IMR-90 (cell line): ENCODE measurements around the gene BTN2A1. TPM values are rescaled to one million over a fixed set of nuclear protein-coding genes. Genes with fewer than 3 reads are reported as not detected.
A peak's percentile ranks its signal among the peaks of the same experiment; 100 is the strongest.

ENCODE experiments used
- ATAC-seq: fragments of 200-7000 bp; cut with Tn5 transposase; 2 replicates; pipeline ENCODE4 v1.9.1; 2020; ENCODE audit warnings: low read depth, mild to moderate bottlenecking, moderate library complexity
- BruUV-seq: library from RNA; stranded (reverse); fragments of 400-500 nt; replicated peaks from 2 replicates; lab custom pipeline; 2021; lab: Mats Ljungman, UMichigan
- CTCF ChIA-PET: fragments of 300-600 bp; formaldehyde crosslinking; extraction: SDS; loops from one replicate; lab custom pipeline; 2021; ENCODE audit warnings: antibody characterized with exemption; lab: Yijun Ruan, JAX
- POLR2A ChIA-PET: fragments of 300-600 bp; sonication (Branson Sonifier 250); formaldehyde crosslinking; loops from one replicate; lab custom pipeline; 2022; ENCODE audit warnings: antibody characterized with exemption; ENCODE audit not compliant: unreplicated experiment; lab: Charles Lee
- DNase-seq: peaks from one replicate; pipeline ENCODE4 v3.0.0; 2013
- H2AFZ ChIP-seq: replicated peaks from 2 replicates; pipeline ENCODE3; 2013; ENCODE audit warnings: low read length, mild to moderate bottlenecking; ENCODE audit not compliant: poor library complexity
- H2AK5ac ChIP-seq: 2 replicates; pipeline ENCODE4 v1.6.1; 2013; ENCODE audit warnings: low read depth, low read length, inconsistent platforms
- H2AK9ac ChIP-seq: replicated peaks from 2 replicates; pipeline ENCODE3; 2013; ENCODE audit warnings: mild to moderate bottlenecking, low read depth, low read length, moderate library complexity; ENCODE audit not compliant: poor library complexity
- H2BK120ac ChIP-seq: 2 replicates; pipeline ENCODE4 v1.6.1; 2013; ENCODE audit warnings: low read depth, low read length, inconsistent platforms
- H2BK15ac ChIP-seq: 3 replicates; pipeline ENCODE4 v1.6.1; 2013; ENCODE audit warnings: low read depth, low read length, inconsistent platforms
- H2BK20ac ChIP-seq: 2 replicates; pipeline ENCODE4 v1.6.1; 2013; ENCODE audit warnings: low read depth, mild to moderate bottlenecking, inconsistent platforms, low read length, moderate library complexity
- H2BK5ac ChIP-seq: 2 replicates; pipeline ENCODE4 v1.6.1; 2013; ENCODE audit warnings: mild to moderate bottlenecking, low read depth, low read length, inconsistent platforms; ENCODE audit not compliant: poor library complexity, severe bottlenecking
- H3K14ac ChIP-seq: replicated peaks from 2 replicates; pipeline ENCODE4 v1.6.1; 2013; ENCODE audit warnings: low read depth, low read length, inconsistent platforms
- H3K18ac ChIP-seq: 2 replicates; pipeline ENCODE4 v1.6.1; 2013; ENCODE audit warnings: low read depth, low read length, control low read depth
- H3K23ac ChIP-seq: 2 replicates; pipeline ENCODE4 v1.6.1; 2013; ENCODE audit warnings: low read depth, low read length, inconsistent platforms
- H3K27ac ChIP-seq: 2 replicates; pipeline ENCODE4 v1.5.1; 2013; ENCODE audit warnings: mild to moderate bottlenecking, control low read depth, low read length; ENCODE audit not compliant: insufficient read depth
- H3K27me3 ChIP-seq: 2 replicates; pipeline ENCODE4 v1.6.1; 2013; ENCODE audit warnings: low read length; ENCODE audit not compliant: control insufficient read depth, insufficient read depth
- H3K36me3 ChIP-seq: 2 replicates; pipeline ENCODE4 v1.6.1; 2013; ENCODE audit warnings: low read length, mixed read lengths; ENCODE audit not compliant: control insufficient read depth, insufficient read depth
- H3K4ac ChIP-seq: 2 replicates; pipeline ENCODE4 v1.6.1; 2013; ENCODE audit warnings: low read depth, low read length, inconsistent platforms
- H3K4me1 ChIP-seq: 2 replicates; pipeline ENCODE4 v1.6.1; 2013; ENCODE audit warnings: low read length, mixed read lengths; ENCODE audit not compliant: control insufficient read depth, insufficient read depth
- H3K4me2 ChIP-seq: 2 replicates; pipeline ENCODE4 v1.6.1; 2013; ENCODE audit warnings: low read depth, mild to moderate bottlenecking, control low read depth, low read length, moderate library complexity
- H3K4me3 ChIP-seq: 2 replicates; pipeline ENCODE4 v1.5.1; 2013; ENCODE audit warnings: low read depth, mild to moderate bottlenecking, control low read depth, low read length, moderate library complexity; ENCODE audit not compliant: insufficient read depth
- H3K56ac ChIP-seq: 2 replicates; pipeline ENCODE4 v1.6.1; 2013; ENCODE audit warnings: low read length, inconsistent platforms; ENCODE audit not compliant: insufficient read depth; ENCODE audit errors: extremely low read depth
- H3K79me1 ChIP-seq, 2 experiments: 2 replicates each; pipeline ENCODE4 v1.6.1; 2013; ENCODE audit warnings: low read length in 2 of 2, inconsistent platforms in 1 of 2, low read depth in 1 of 2
- H3K9ac ChIP-seq: 2 replicates; pipeline ENCODE4 v1.6.1; 2013; ENCODE audit warnings: low read depth, low read length, control low read depth
- H3K9me1 ChIP-seq: 2 replicates; pipeline ENCODE4 v1.6.1; 2013; ENCODE audit warnings: low read length, inconsistent platforms; ENCODE audit not compliant: insufficient read depth
- H3K9me3 ChIP-seq: 2 replicates; pipeline ENCODE4 v1.6.1; 2013; ENCODE audit warnings: low read length; ENCODE audit not compliant: control insufficient read depth, insufficient read depth
- H4K20me1 ChIP-seq: 2 replicates; pipeline ENCODE4 v1.6.1; 2013; ENCODE audit warnings: low read length, inconsistent platforms; ENCODE audit not compliant: insufficient read depth
- H4K5ac ChIP-seq: 2 replicates; pipeline ENCODE4 v1.6.1; 2013; ENCODE audit warnings: mild to moderate bottlenecking, low read depth, low read length, control low read depth
- H4K8ac ChIP-seq, 2 experiments: 2 replicates each; pipeline ENCODE4 v1.6.1; 2013; ENCODE audit warnings: low read depth in 2 of 2, low read length in 2 of 2, control low read depth in 1 of 2, inconsistent platforms in 1 of 2
- H4K91ac ChIP-seq: 2 replicates; pipeline ENCODE4 v1.6.1; 2013; ENCODE audit warnings: low read depth, low read length, inconsistent platforms; ENCODE audit not compliant: insufficient read depth
- CHD1 ChIP-seq: IDR thresholded peaks from 2 replicates; pipeline ENCODE4 v1.6.1; 2012; ENCODE audit warnings: low read depth, low read length, improper control_type of control experiment
- WGBS, 2 experiments: methylation state at CpG; one replicate each; pipeline versions ENCODE4 v1.1.5 to v1.1.7; 2013; ENCODE audit warnings: missing lambda C conversion rate in 2 of 2; ENCODE audit not compliant: insufficient read length in 1 of 2; ENCODE audit errors: extremely low coverage in 2 of 2; 5-methylcytosine and 5-hydroxymethylcytosine counted together
- dilution Hi-C: fragments of 300-500 bp; cut with HindIII; formaldehyde crosslinking; loops from one replicate; pipeline ENCODE4 v1.14.3; 2018; ENCODE audit warnings: low sequenced_read_pairs; ENCODE audit not compliant: unreplicated experiment
- in situ Hi-C: fragments of 300-500 bp; cut with MboI; formaldehyde crosslinking; loops from 3 replicates; pipeline ENCODE4 v1.14.3; 2019; ENCODE audit warnings: low sequenced_read_pairs, inconsistent platforms, mixed read lengths
- intact Hi-C: fragments of 100-400 bp; cut with micrococcal nuclease; formaldehyde crosslinking; loops from 2 replicates; pipeline ENCODE4 v1.10.0; 2022
- polyA plus RNA-seq, 3 experiments: library from polyadenylated mRNA; depleted of rRNA; stranded (reverse); fragments of >200 nt; gene quantifications; 2 replicates each; pipeline ENCODE4 v1.2.3, GENCODE V29; 2012; ENCODE audit warnings: low replicate concordance in 1 of 3
- total RNA-seq: library from RNA; depleted of rRNA; stranded (reverse); fragments of >200 nt; gene quantifications from 2 replicates; pipeline ENCODE4 v1.2.3, GENCODE V29; 2012

Gene BTN2A1
- total and polyA plus RNA-seq, 2 of the 4 experiments (the other 2 are of a cell fraction) = 13.6 to 40.2 TPM

GRCh38 chr6:26501482-26501986 lies 43.8 kb downstream of the BTN2A1 start:
- no TSS peak for BruUV-seq
- no peak overlapping the region for H4K8ac ChIP-seq
- no peak overlapping the region for H2AK9ac ChIP-seq
- no peak overlapping the region for H4K91ac ChIP-seq
- no peak overlapping the region for H3K18ac ChIP-seq
- no peak overlapping the region for H2BK20ac ChIP-seq
- peak; percentile 25 for DNase-seq
- no peak overlapping the region for H3K9ac ChIP-seq
- H3K4me1 ChIP-seq = 0 out of 2 replicates have a peak, but pooled peaks cover 3% of the 10 kb centered on the region
- intact Hi-C loops (no loop called here), dilution Hi-C loops (no loop called here), in situ Hi-C loops (no loop called here)
- no peaks in the 10 kb centered on the region for H3K79me1 ChIP-seq
- no peak overlapping the region for H3K14ac ChIP-seq
- no peak overlapping the region for H3K56ac ChIP-seq
- ChIA-PET POLR2A (no interaction called here), CTCF (interaction anchor here (1.2 kb wide), 1 partner anchor 9 kb away, joined by 3 read pairs; no protein-coding TSS in a partner anchor)
- peak; percentile 59 for ATAC-seq
- no peak overlapping the region for H2BK5ac ChIP-seq
- H3K27me3 ChIP-seq = peaks cover 31% of the 10 kb centered on the region
- no peak overlapping the region for H3K27ac ChIP-seq
- H4K20me1 ChIP-seq = no peaks in the 10 kb centered on the region
- peak overlapping the region; percentile 37 for H3K4me3 ChIP-seq
- WGBS, 2 experiments = 12% methylated on average over 29 of the region's 49 CpGs; no CpG with 5 or more reads in 1 of the 2 experiments
- peak overlapping the region; percentile 78 for H3K4me2 ChIP-seq
- no peak overlapping the region for H2BK120ac ChIP-seq
- no peak for TF ChIP-seq CHD1
- H3K9me3 ChIP-seq = no peaks in the 10 kb centered on the region
- no peaks in the 10 kb centered on the region for H3K36me3 ChIP-seq
- H3K23ac ChIP-seq = 0 out of 2 replicates have a peak overlapping the region, but pooled peaks have one; percentile 23
- H2BK15ac ChIP-seq = no peak overlapping the region
- H3K9me1 ChIP-seq = 0 out of 2 replicates have a peak, but pooled peaks cover 3% of the 10 kb centered on the region
- H2AFZ ChIP-seq = peak overlapping the region; percentile 90
- H3K4ac ChIP-seq = no peak overlapping the region
- H4K5ac ChIP-seq = no peak overlapping the region
- no peak overlapping the region for H2AK5ac ChIP-seq
